GM23338 (cell line): ENCODE results near the gene MAP4K3. TPM values are rescaled to one million over a fixed set of nuclear protein-coding genes. Genes with fewer than 3 reads are reported as not detected.

Source experiments
- ATAC-seq: fragments of 200-7000 bp; cut with Tn5 transposase; 3 replicates; pipeline ENCODE4 v1.9.1; 2020
- DNase-seq: peaks from one replicate; pipeline ENCODE4 v3.0.0-alpha.2; 2015; ENCODE audit warnings: low spot score
- H2AFZ ChIP-seq: fragments of 200-600 bp; sonication (generic); 2 replicates; pipeline ENCODE4 v1.8.0; 2016; ENCODE audit warnings: antibody characterized with exemption, mild to moderate bottlenecking, moderate library complexity
- H3F3A ChIP-seq: fragments of 200-600 bp; sonication (generic); replicated peaks from 2 replicates; pipeline ENCODE4 v1.8.0; 2017; ENCODE audit warnings: antibody characterized with exemption, mixed run types, low read depth
- H3K27ac ChIP-seq: fragments of 200-600 bp; sonication (generic); 2 replicates; pipeline ENCODE4 v1.6.1; 2016; ENCODE audit warnings: low read depth
- H3K27me3 ChIP-seq: fragments of 200-600 bp; sonication (generic); 2 replicates; pipeline ENCODE4 v1.8.0; 2016; ENCODE audit warnings: mild to moderate bottlenecking, mixed run types, moderate library complexity; ENCODE audit not compliant: insufficient read depth
- H3K36me3 ChIP-seq: fragments of 200-600 bp; sonication (generic); 2 replicates; pipeline ENCODE4 v1.8.0; 2016; ENCODE audit warnings: mild to moderate bottlenecking; ENCODE audit not compliant: insufficient read depth
- H3K4me1 ChIP-seq: fragments of 200-600 bp; sonication (generic); 2 replicates; pipeline ENCODE4 v1.8.0; 2016; ENCODE audit warnings: mild to moderate bottlenecking, moderate library complexity; ENCODE audit not compliant: insufficient read depth
- H3K4me2 ChIP-seq: fragments of 200-600 bp; sonication (generic); 2 replicates; pipeline ENCODE4 v1.7.1; 2017; ENCODE audit warnings: mixed run types
- H3K4me3 ChIP-seq: fragments of 200-600 bp; sonication (generic); 2 replicates; pipeline ENCODE4 v1.6.1; 2016; ENCODE audit warnings: mixed run types
- H3K79me2 ChIP-seq: fragments of 200-600 bp; sonication (generic); replicated peaks from 2 replicates; pipeline ENCODE4 v1.8.0; 2017; ENCODE audit warnings: mild to moderate bottlenecking; ENCODE audit not compliant: insufficient read depth
- H3K9me2 ChIP-seq: fragments of 200-600 bp; sonication (generic); 2 replicates; pipeline ENCODE4 v1.8.0; 2017; ENCODE audit not compliant: insufficient read depth
- H4K20me1 ChIP-seq: fragments of 200-600 bp; sonication (generic); replicated peaks from 2 replicates; pipeline ENCODE4 v1.8.0; 2017; ENCODE audit warnings: mild to moderate bottlenecking; ENCODE audit not compliant: insufficient read depth
- H3K27ac Mint-ChIP-seq: 2 replicates; pipeline ENCODE4 v1.8.0; 2020; ENCODE audit warnings: inconsistent platforms, mild to moderate bottlenecking, moderate library complexity, mixed read lengths
- H3K27me3 Mint-ChIP-seq: 3 replicates; pipeline ENCODE4 v1.8.0; 2022; ENCODE audit warnings: low read depth, mild to moderate bottlenecking, moderate library complexity, mixed read lengths, inconsistent platforms; ENCODE audit not compliant: insufficient read depth, poor library complexity
- H3K36me3 Mint-ChIP-seq: 3 replicates; pipeline ENCODE4 v1.8.0; 2021; ENCODE audit warnings: low read depth, mild to moderate bottlenecking, inconsistent platforms, moderate library complexity, mixed read lengths
- H3K4me1 Mint-ChIP-seq: 3 replicates; pipeline ENCODE4 v1.8.0; 2020; ENCODE audit warnings: mild to moderate bottlenecking, inconsistent platforms, mixed read lengths
- H3K4me3 Mint-ChIP-seq: 3 replicates; pipeline ENCODE4 v1.8.0; 2021; ENCODE audit warnings: moderate library complexity, mild to moderate bottlenecking, inconsistent platforms, mixed read lengths
- H3K9me3 Mint-ChIP-seq: 3 replicates; pipeline ENCODE4 v1.8.0; 2020; ENCODE audit warnings: moderate library complexity, mild to moderate bottlenecking, inconsistent platforms, mixed read lengths
- CTCF ChIP-seq, 2 experiments: fragments of 200-600 bp in 1 of 2; sonication (generic) in 1 of 2; conservative IDR thresholded peaks; 2 replicates each; pipeline versions ENCODE4 v1.5.1 to v1.6.1; 2016 to 2017; ENCODE audit warnings: antibody characterized with exemption in 2 of 2, low read depth in 2 of 2, mild to moderate bottlenecking in 2 of 2, moderate library complexity in 1 of 2
- ETS1 ChIP-seq: IDR thresholded peaks from 2 replicates; pipeline ENCODE4 v1.6.1; 2016; ENCODE audit warnings: antibody characterized with exemption
- STAT1 ChIP-seq: IDR thresholded peaks from one replicate; pipeline ENCODE4 v1.6.1; 2016; ENCODE audit warnings: antibody characterized with exemption; ENCODE audit not compliant: unreplicated experiment
- ZNF114 ChIP-seq: fragments of 250-450 bp; sonication (Bioruptor Pico); IDR thresholded peaks from 2 replicates; pipeline ENCODE4 v1.5.0; 2020; ENCODE audit warnings: mild to moderate bottlenecking, moderate library complexity
- ZNF331 ChIP-seq: fragments of 250-450 bp; sonication (Bioruptor Pico); IDR thresholded peaks from 2 replicates; pipeline ENCODE4 v1.5.0; 2020; ENCODE audit warnings: low read depth, mild to moderate bottlenecking, moderate library complexity
- polyA plus RNA-seq: library from polyadenylated mRNA; unstranded; fragments of >200 nt; fragmentation: Nextera tagmentation; extraction: Ambion mirVana; gene quantifications from 2 replicates; pipeline ENCODE4 v1.2.1, GENCODE V29; 2016
- total RNA-seq: library from RNA; depleted of rRNA; stranded (reverse); fragments of >200 nt; shearing (Covaris generic); gene quantifications from 2 replicates; pipeline ENCODE4 v1.2.3, GENCODE V29; 2014

The MAP4K3 gene
- total and polyA plus RNA-seq, 2 experiments from 2014 or later, result 33.0 to 90.7 TPM

GRCh38 chr2:39334529-39334928 is 102.6 kb downstream of the MAP4K3 start (continued):
- TF ChIP-seq ZNF114 (CRISPR knock-in tag) (no peak), ETS1 (no peak), ZNF331 (CRISPR knock-in tag) (no peak)

- H3K4me1 ChIP-seq, result peaks cover 2% of the 10 kb centered on the region; the same call in 1 of the 2 replicates
- H3K9me2 ChIP-seq, result no peaks in the 10 kb centered on the region
- peaks cover 2% of the 10 kb centered on the region; the same call in 2 of the 3 replicates for H3K4me1 Mint-ChIP-seq
- H3K36me3 Mint-ChIP-seq, result peaks cover 31% of the 10 kb centered on the region
- H3K27ac ChIP-seq, result 0 out of 2 replicates have a peak overlapping the region, but pooled peaks have one; percentile 45
- no peaks in the 10 kb centered on the region; the same call in 1 of the 2 replicates for H4K20me1 ChIP-seq
- DNase-seq (peak; percentile 53), ATAC-seq (peak; percentile 51)
- no peaks in the 10 kb centered on the region for H3K27me3 ChIP-seq
- H2AFZ ChIP-seq, result no peak overlapping the region
- H3K27me3 Mint-ChIP-seq, result no peaks in the 10 kb centered on the region
- peak overlapping the region; percentile 73; the same call in 1 of the 2 replicates for H3K27ac Mint-ChIP-seq
- H3K4me3 ChIP-seq, result no peak overlapping the region
- peaks cover 6% of the 10 kb centered on the region; the same call in 1 of the 2 replicates for H3K36me3 ChIP-seq
- TF ChIP-seq ZNF331 (CRISPR knock-in tag) (no peak), CTCF (conservative IDR thresholded peaks at IDR 0.05; ENCODE audit: low read depth in 2 of 2) (peak; percentile 45 to 58)
- no peak overlapping the region for H3K4me2 ChIP-seq
- H3K9me3 Mint-ChIP-seq, result no peaks in the 10 kb centered on the region
- H3K79me2 ChIP-seq, result no peaks in the 10 kb centered on the region; the same call in 1 of the 2 replicates
- H3F3A ChIP-seq, result no peaks in the 10 kb centered on the region
- H3K4me3 Mint-ChIP-seq, result no peak overlapping the region
Observed at GRCh38 chr2:39326644-39327043, 110.4 kb downstream of the MAP4K3 start.

- no peak overlapping the region for H3K4me2 ChIP-seq
- H3K4me1 ChIP-seq, result peaks cover 2% of the 10 kb centered on the region; the same call in 1 of the 2 replicates
- no peak for DNase-seq
- Mint-ChIP-seq H3K36me3 (peaks cover 31% of the 10 kb centered on the region), H3K9me3 (no peaks in the 10 kb centered on the region), H3K27me3 (no peaks in the 10 kb centered on the region), H3K27ac (no peak overlapping the region), H3K4me3 (no peak overlapping the region), H3K4me1 (peaks cover 2% of the 10 kb centered on the region; the same call in 2 of the 3 replicates)
- no peaks in the 10 kb centered on the region for H3K27me3 ChIP-seq
- H2AFZ ChIP-seq, result no peak overlapping the region
- peaks cover 6% of the 10 kb centered on the region; the same call in 1 of the 2 replicates for H3K36me3 ChIP-seq
- no peaks in the 10 kb centered on the region for H3F3A ChIP-seq
- no peak overlapping the region for H3K4me3 ChIP-seq
- no peaks in the 10 kb centered on the region; the same call in 1 of the 2 replicates for H4K20me1 ChIP-seq
- H3K9me2 ChIP-seq, result no peaks in the 10 kb centered on the region
- H3K79me2 ChIP-seq, result no peaks in the 10 kb centered on the region; the same call in 1 of the 2 replicates
- no peak for ATAC-seq
- 0 out of 2 replicates have a peak overlapping the region, but pooled peaks have one; percentile 45 for H3K27ac ChIP-seq
- TF ChIP-seq STAT1 (no peak), CTCF (conservative IDR thresholded peaks at IDR 0.05; ENCODE audit: low read depth in 2 of 2) (no peak), ETS1 (no peak)
Observed at GRCh38 chr2:39325966-39326365, 111.1 kb downstream of the MAP4K3 start.
